AG10803 (cell line): ENCODE measurements around the gene KMT2B.

Experiments
- DNase-seq: peaks from one replicate; pipeline ENCODE4 v3.0.0; 2010; ENCODE audit warnings: low read depth
- H3K4me3 ChIP-seq: 2 replicates; pipeline ENCODE4 v1.5.1; 2011; ENCODE audit warnings: mild to moderate bottlenecking, low read length, control low read depth
- TF ChIP-seq, protein P1 (sequence below): conservative IDR thresholded peaks from 2 replicates; pipeline ENCODE4 v1.5.1; 2011; ENCODE audit warnings: mild to moderate bottlenecking, low read length, control low read depth, inconsistent platforms

KMT2B gene

DNA sequence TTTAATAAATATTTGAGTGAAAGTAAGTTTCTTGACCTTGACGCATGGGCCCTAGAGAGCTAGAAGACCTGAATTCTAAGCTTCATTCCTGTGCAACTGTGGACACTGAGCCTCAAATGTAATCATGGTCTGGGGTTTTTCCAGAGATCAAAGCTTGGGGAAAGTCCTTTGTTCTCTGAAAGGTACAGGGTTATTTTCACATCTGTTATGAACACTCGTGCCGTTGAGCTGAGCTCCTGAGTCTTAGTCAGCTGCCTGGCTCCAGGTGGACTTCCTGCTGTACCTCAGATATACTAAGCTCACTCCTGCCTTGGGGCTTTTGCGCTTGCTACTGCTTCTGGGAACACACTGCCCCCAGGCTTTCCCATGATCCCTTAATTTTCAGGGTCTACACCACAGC, 21.0 kb upstream of the KMT2B start:
- no peak for DNase-seq
- TF ChIP-seq, protein P1, sequence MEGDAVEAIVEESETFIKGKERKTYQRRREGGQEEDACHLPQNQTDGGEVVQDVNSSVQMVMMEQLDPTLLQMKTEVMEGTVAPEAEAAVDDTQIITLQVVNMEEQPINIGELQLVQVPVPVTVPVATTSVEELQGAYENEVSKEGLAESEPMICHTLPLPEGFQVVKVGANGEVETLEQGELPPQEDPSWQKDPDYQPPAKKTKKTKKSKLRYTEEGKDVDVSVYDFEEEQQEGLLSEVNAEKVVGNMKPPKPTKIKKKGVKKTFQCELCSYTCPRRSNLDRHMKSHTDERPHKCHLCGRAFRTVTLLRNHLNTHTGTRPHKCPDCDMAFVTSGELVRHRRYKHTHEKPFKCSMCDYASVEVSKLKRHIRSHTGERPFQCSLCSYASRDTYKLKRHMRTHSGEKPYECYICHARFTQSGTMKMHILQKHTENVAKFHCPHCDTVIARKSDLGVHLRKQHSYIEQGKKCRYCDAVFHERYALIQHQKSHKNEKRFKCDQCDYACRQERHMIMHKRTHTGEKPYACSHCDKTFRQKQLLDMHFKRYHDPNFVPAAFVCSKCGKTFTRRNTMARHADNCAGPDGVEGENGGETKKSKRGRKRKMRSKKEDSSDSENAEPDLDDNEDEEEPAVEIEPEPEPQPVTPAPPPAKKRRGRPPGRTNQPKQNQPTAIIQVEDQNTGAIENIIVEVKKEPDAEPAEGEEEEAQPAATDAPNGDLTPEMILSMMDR, result no peak
- no peak overlapping the region for H3K4me3 ChIP-seq

DNA sequence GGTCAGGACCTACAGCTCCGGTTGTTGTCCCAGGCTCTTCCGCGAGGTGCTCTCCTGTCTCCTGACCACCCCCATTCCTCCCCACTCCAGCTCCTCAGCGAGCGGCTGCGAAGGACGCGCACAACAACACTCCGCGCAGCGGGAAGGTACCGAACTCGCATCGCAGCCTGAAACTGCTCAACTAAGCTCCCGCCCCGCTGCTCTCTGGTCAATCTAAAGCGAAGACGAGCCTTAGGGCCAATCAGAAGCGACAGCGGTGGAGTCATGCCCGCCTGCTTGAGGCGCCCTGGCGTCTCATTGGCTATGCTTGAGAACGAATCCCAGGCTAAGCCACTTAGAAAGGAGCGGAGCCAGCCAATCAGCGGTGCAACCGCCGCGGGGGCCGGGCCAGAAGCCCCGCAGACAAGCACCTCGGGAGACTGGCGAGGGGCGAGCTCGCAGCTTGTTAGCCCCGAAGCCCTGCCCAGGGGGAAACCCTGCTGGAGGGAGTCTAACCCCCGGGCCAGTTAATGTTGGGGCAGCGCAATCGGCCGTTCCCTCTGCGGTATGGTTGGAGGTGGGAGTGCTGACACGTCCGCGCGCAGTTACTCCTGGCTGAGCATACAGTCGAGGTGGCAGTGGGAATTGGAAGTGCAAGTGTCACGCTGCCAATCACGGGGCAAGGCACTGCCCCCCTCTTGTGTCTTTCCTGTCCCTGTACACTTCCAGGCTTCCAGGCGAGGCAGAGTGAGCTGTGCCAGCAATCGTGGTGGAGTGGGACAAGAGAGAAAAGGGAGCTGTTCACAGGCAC, 15.4 kb upstream of the KMT2B start:
- peak overlapping the region; percentile 73 for H3K4me3 ChIP-seq
- TF ChIP-seq, protein P1, result no peak
- peak; percentile 98 for DNase-seq

DNA sequence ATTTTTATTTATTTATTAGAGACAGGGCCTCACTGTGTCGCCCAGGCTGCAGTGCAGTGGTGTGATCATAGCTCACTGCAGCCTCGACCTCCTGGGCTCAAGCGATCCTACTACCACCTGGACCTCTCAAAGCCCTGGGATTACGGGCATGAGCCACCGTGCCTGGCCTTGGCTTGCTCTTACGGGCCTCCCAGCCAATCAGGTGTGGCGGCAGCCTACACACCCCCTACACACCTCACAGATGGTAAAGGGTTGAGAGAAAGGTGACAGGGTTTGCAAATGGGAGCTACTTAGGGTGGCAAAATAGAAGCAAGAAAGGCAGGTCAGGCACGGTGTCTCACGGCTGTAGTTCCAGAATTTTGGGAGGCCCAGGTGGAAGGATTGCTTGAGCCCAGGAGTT, 14.5 kb upstream of the KMT2B start:
- DNase-seq, result no peak
- H3K4me3 ChIP-seq, result no peak overlapping the region
- TF ChIP-seq, protein P1, result no peak

DNA sequence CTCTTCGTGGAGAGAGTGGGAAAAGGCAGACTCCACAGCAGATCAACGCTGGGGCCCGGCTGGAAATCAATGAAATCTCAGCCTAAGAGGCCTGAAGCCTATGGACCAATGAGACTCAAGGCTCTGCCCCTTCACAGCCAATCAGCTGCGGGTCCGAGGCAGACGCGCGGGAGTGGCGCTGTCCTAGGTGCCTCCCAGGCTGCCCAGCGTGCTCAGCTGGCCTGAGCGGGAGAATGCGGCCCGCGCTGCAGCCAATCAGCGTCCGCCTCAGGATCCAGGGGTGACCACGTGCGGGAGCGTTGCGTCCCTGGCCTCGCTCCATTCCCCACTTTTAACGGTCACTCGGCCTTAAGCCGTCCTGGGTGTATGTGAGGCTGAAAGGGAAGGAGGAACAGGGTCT, 13.6 kb upstream of the KMT2B start, which contains the start of gene ZBTB32:
ZBTB32 (plus strand) TSS at position 341 of the 400 bp plus-strand sequence. CDS start 10,069 bp downstream, outside the sequence.
- H3K4me3 ChIP-seq, result no peak within 1 kb of the TSS
- TF ChIP-seq, protein P1, result no peak
- DNase-seq, result peak; percentile 51

DNA sequence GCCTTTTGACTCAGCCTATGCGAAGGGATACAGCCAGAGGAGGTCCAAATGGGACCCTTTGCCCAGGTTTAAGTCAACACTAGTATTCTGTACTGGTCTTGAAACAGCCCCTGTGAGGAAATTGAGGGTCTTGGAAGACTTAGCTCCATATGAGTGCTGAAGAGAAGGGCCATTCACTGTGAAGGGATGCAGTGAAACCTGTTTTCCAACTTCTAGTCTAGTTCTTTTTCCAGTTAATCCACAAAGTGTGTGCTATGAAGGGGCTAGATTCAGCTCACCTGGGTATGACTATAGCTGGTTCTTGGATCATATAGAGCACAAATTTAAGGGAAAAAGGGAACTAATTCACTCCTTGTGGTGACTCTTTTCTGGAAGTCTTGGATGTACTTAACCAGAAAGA, 9.4 kb upstream of the KMT2B start:
- H3K4me3 ChIP-seq, result no peak overlapping the region
- no peak for DNase-seq
- TF ChIP-seq, protein P1, result no peak

DNA sequence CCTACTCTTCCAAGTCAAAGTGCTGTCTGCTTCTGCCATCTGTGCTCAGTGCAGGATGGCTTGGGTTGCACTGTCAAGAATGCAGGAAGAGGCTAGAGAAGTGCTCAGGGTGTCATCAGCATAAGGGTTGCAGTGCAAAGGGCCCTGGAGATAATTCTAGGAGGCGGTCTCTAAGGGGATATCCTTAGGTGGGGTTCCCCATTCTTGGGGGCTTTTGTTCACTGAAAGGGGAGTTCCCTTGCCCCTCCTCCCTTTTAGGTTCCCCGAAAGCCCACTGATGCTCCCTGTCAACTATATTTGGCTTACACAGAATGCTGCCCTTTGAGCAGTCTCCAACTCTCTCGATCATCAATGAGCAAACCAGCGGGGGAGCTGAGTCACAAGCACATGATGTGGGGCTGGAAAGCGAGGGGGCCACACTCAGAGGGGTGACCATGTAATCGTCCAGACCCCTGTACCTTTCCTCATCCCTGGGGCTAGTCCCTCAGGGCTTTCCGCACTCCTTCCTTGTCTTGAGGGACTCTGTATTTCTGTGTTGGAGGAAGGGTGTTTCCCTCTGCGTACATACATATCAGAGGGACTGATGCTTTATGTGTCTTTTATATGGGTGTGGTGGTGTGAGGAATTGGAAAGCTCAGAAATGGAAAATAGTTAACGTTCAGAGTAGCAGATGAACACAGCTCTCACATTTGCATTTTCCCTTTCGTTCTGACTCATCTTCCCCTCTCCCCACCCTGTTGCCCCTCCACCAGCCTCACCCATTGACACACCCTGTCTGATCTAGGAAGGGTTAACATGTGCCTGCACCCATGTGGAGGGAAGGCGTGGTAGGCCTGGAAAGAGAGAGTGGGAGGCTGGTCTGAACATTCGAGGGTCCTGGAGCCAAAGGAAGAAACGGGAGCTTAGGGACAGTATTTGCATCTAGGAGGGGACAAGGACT, 6.7 kb upstream of the KMT2B start:
- no peak for DNase-seq
- TF ChIP-seq, protein P1, result no peak
- no peak overlapping the region for H3K4me3 ChIP-seq
